WTC11 (cell line): Measurements from ENCODE around the gene AXIN2.

Experiments used
- ATF6 ChIP-seq: sonication (generic); formaldehyde crosslinking; IDR thresholded peaks from 2 replicates; pipeline ENCODE4 v1.8.1; 2023; ENCODE audit warnings: mild to moderate bottlenecking, missing genetic modification reagents
- JUN ChIP-seq: sonication (generic); formaldehyde crosslinking; IDR thresholded peaks from 2 replicates; pipeline ENCODE4 v1.8.0; 2023; ENCODE audit warnings: mild to moderate bottlenecking, missing genetic modification reagents
- MAX ChIP-seq: sonication (generic); formaldehyde crosslinking; IDR thresholded peaks from 2 replicates; pipeline ENCODE4 v1.8.0; 2022; ENCODE audit warnings: mild to moderate bottlenecking, missing genetic modification reagents
- NFE2L1 ChIP-seq: sonication (generic); formaldehyde crosslinking; IDR thresholded peaks from 2 replicates; pipeline ENCODE4 v1.8.1; 2023; ENCODE audit warnings: missing genetic modification reagents
- RELA ChIP-seq: sonication (generic); formaldehyde crosslinking; IDR thresholded peaks from 2 replicates; pipeline ENCODE4 v1.8.1; 2022; ENCODE audit warnings: missing genetic modification reagents, mild to moderate bottlenecking, borderline replicate concordance
- ZNF317 ChIP-seq: sonication (generic); formaldehyde crosslinking; IDR thresholded peaks from 2 replicates; pipeline ENCODE4 v1.8.1; 2023; ENCODE audit warnings: low read depth, mild to moderate bottlenecking, moderate library complexity, missing genetic modification reagents, borderline replicate concordance
- TF ChIP-seq, protein P1 (sequence below): fragments of 200-600 bp; IDR thresholded peaks from 2 replicates; pipeline ENCODE4 v1.8.0; 2022; ENCODE audit warnings: antibody characterized with exemption
- TF ChIP-seq, protein P2 (sequence below): sonication (generic); formaldehyde crosslinking; IDR thresholded peaks from 2 replicates; pipeline ENCODE4 v1.8.0; 2023; ENCODE audit warnings: missing genetic modification reagents, mild to moderate bottlenecking, borderline replicate concordance
- TF ChIP-seq, protein P3 (sequence below): sonication (generic); formaldehyde crosslinking; conservative IDR thresholded peaks from 2 replicates; pipeline ENCODE4 v1.8.1; 2023; ENCODE audit warnings: mild to moderate bottlenecking, low read depth, missing genetic modification reagents, moderate library complexity

GRCh38 chr17:65599650-65600049 is 38.2 kb upstream of the AXIN2 start:
- TF ChIP-seq MAX (CRISPR knock-in tag): no peak
- no peak for TF ChIP-seq ZNF317 (CRISPR knock-in tag)
- TF ChIP-seq, protein P1, sequence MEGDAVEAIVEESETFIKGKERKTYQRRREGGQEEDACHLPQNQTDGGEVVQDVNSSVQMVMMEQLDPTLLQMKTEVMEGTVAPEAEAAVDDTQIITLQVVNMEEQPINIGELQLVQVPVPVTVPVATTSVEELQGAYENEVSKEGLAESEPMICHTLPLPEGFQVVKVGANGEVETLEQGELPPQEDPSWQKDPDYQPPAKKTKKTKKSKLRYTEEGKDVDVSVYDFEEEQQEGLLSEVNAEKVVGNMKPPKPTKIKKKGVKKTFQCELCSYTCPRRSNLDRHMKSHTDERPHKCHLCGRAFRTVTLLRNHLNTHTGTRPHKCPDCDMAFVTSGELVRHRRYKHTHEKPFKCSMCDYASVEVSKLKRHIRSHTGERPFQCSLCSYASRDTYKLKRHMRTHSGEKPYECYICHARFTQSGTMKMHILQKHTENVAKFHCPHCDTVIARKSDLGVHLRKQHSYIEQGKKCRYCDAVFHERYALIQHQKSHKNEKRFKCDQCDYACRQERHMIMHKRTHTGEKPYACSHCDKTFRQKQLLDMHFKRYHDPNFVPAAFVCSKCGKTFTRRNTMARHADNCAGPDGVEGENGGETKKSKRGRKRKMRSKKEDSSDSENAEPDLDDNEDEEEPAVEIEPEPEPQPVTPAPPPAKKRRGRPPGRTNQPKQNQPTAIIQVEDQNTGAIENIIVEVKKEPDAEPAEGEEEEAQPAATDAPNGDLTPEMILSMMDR: no peak
- no peak for TF ChIP-seq ATF6 (CRISPR knock-in tag)
- no peak for TF ChIP-seq RELA (CRISPR knock-in tag)
- TF ChIP-seq, protein P2, sequence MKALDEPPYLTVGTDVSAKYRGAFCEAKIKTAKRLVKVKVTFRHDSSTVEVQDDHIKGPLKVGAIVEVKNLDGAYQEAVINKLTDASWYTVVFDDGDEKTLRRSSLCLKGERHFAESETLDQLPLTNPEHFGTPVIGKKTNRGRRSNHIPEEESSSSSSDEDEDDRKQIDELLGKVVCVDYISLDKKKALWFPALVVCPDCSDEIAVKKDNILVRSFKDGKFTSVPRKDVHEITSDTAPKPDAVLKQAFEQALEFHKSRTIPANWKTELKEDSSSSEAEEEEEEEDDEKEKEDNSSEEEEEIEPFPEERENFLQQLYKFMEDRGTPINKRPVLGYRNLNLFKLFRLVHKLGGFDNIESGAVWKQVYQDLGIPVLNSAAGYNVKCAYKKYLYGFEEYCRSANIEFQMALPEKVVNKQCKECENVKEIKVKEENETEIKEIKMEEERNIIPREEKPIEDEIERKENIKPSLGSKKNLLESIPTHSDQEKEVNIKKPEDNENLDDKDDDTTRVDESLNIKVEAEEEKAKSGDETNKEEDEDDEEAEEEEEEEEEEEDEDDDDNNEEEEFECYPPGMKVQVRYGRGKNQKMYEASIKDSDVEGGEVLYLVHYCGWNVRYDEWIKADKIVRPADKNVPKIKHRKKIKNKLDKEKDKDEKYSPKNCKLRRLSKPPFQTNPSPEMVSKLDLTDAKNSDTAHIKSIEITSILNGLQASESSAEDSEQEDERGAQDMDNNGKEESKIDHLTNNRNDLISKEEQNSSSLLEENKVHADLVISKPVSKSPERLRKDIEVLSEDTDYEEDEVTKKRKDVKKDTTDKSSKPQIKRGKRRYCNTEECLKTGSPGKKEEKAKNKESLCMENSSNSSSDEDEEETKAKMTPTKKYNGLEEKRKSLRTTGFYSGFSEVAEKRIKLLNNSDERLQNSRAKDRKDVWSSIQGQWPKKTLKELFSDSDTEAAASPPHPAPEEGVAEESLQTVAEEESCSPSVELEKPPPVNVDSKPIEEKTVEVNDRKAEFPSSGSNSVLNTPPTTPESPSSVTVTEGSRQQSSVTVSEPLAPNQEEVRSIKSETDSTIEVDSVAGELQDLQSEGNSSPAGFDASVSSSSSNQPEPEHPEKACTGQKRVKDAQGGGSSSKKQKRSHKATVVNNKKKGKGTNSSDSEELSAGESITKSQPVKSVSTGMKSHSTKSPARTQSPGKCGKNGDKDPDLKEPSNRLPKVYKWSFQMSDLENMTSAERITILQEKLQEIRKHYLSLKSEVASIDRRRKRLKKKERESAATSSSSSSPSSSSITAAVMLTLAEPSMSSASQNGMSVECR (CRISPR knock-in tag): no peak
- TF ChIP-seq, protein P3, sequence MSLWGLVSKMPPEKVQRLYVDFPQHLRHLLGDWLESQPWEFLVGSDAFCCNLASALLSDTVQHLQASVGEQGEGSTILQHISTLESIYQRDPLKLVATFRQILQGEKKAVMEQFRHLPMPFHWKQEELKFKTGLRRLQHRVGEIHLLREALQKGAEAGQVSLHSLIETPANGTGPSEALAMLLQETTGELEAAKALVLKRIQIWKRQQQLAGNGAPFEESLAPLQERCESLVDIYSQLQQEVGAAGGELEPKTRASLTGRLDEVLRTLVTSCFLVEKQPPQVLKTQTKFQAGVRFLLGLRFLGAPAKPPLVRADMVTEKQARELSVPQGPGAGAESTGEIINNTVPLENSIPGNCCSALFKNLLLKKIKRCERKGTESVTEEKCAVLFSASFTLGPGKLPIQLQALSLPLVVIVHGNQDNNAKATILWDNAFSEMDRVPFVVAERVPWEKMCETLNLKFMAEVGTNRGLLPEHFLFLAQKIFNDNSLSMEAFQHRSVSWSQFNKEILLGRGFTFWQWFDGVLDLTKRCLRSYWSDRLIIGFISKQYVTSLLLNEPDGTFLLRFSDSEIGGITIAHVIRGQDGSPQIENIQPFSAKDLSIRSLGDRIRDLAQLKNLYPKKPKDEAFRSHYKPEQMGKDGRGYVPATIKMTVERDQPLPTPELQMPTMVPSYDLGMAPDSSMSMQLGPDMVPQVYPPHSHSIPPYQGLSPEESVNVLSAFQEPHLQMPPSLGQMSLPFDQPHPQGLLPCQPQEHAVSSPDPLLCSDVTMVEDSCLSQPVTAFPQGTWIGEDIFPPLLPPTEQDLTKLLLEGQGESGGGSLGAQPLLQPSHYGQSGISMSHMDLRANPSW (CRISPR knock-in tag): no peak
- no peak for TF ChIP-seq NFE2L1 (CRISPR knock-in tag)
- TF ChIP-seq JUN: no peak
